Adrenal gland (tissue), 12 donors: Measurements from ENCODE around the gene IRAK3. TPM values are rescaled to one million over a fixed set of nuclear protein-coding genes. Genes with fewer than 3 reads are reported as not detected.
"Not testable (repeated sequence)": the region's sequence is repeated elsewhere in the genome, so short reads cannot be mapped to it uniquely, and the experiment has no call there.

Experiments
- DNase-seq, 7 donors: peaks; one replicate each; pipeline ENCODE4 v3.0.0-alpha.2; 2019 to 2020
- H3K27ac ChIP-seq, 5 donors: fragments of 200-600 bp; sonication (generic) in 4 of 5; 1 replicate in 3 of 5; 2 replicates in 2 of 5; pipeline versions ENCODE4 v1.5.1 to v1.8.0; 2016 to 2020; ENCODE audit warnings: mild to moderate bottlenecking in 1 of 5
- H3K27me3 ChIP-seq: fragments of 200-600 bp; 2 replicates; pipeline ENCODE4 v1.8.0; 2021
- H3K36me3 ChIP-seq, 2 donors: fragments of 200-600 bp; replicated peaks in 1 of 2; 1 replicate in 1 of 2; 2 replicates in 1 of 2; pipeline versions ENCODE4 v1.5.1 to v1.8.0; 2018 to 2022
- H3K4me1 ChIP-seq, 2 donors: fragments of 200-600 bp; replicated peaks in 1 of 2; 1 replicate in 1 of 2; 2 replicates in 1 of 2; pipeline versions ENCODE4 v1.5.1 to v1.8.0; 2018 to 2021
- H3K4me3 ChIP-seq, 4 donors: fragments of 200-600 bp; sonication (generic) in 3 of 4; one replicate each; pipeline ENCODE4 v1.5.1; 2016 to 2018
- H3K9me3 ChIP-seq, 3 donors: fragments of 200-600 bp; sonication (generic) in 1 of 3; replicated peaks in 1 of 3; 1 replicate in 2 of 3; 2 replicates in 1 of 3; pipeline versions ENCODE4 v1.5.1 to v1.8.0; 2016 to 2021
- POLR2A ChIP-seq, 2 donors: fragments of 450-650 bp; IDR thresholded peaks; one replicate each; pipeline ENCODE4 v1.6.1; 2017; ENCODE audit warnings: antibody characterized with exemption in 2 of 2, mild to moderate bottlenecking in 2 of 2, moderate library complexity in 1 of 2
- WGBS, 4 donors: extraction: QIAGEN DNeasy Blood & Tissue Kit in 2 of 4; methylation state at CpG; one replicate each; pipeline versions ENCODE4 v1.1.5 to v1.1.7; 2013 to 2017; 5-methylcytosine and 5-hydroxymethylcytosine counted together
- intact Hi-C, 2 donors: fragments of 100-400 bp; cut with DNase I; formaldehyde crosslinking; loops; one replicate each; pipeline versions ENCODE4 v1.14.1 to v1.15.0; 2022 to 2023
- polyA plus RNA-seq, 3 donors: library from polyadenylated mRNA; stranded (reverse); fragments of 200-250 nt in 2 of 3; fragments of 350-450 nt in 1 of 3; fragmentation: Illumina TruSeq in 1 of 3; extraction: RNeasy Lipid Tissue Mini Kit (QIAGEN cat#74804) in 1 of 3; gene quantifications; one replicate each; pipeline ENCODE4 v1.2.3, GENCODE V29; 2013 to 2014
- total RNA-seq, 9 donors: library from RNA; depleted of rRNA in 4 of 9; stranded (reverse); fragments of >200 nt in 4 of 9; fragments of 120-200 nt in 1 of 9; fragmentation: NEBNext Ultra II Directional in 1 of 9; extraction: Animal tissue kit (Norgen Biotek cat#: 25700) in 1 of 9; gene quantifications; one replicate each; pipeline versions ENCODE4 v1.1.0 to v1.2.4, GENCODE V29; 2013 to 2023
- TF ChIP-seq, protein P1 (sequence below), 6 experiments: fragments of 450-650 bp in 4 of 6; fragments of 200-600 bp in 2 of 6; sonication (generic) in 1 of 6; IDR thresholded peaks; 1 replicate in 5 of 6; 2 replicates in 1 of 6; pipeline versions ENCODE4 v1.5.1 to v1.8.0; 2016 to 2021; ENCODE audit warnings: antibody characterized with exemption in 6 of 6, mild to moderate bottlenecking in 2 of 6, moderate library complexity in 1 of 6
- donor health status: healthy with polysubstance abuse.
- donor health status: Bipolar disorder and iron deficiency.
- donor health status: DM: yes; HTN: yes; CAD: no.
- donor health status: DM: no; HTN: no; CAD: no.
- donor health status: DM: no; HTN: no; CAD: no.
- donor health status: DM: yes; HTN: yes; CAD: no.

IRAK3 gene
- total and polyA plus RNA-seq, 12 donors = 3.3 to 29.0 (median 8.3) TPM

DNA sequence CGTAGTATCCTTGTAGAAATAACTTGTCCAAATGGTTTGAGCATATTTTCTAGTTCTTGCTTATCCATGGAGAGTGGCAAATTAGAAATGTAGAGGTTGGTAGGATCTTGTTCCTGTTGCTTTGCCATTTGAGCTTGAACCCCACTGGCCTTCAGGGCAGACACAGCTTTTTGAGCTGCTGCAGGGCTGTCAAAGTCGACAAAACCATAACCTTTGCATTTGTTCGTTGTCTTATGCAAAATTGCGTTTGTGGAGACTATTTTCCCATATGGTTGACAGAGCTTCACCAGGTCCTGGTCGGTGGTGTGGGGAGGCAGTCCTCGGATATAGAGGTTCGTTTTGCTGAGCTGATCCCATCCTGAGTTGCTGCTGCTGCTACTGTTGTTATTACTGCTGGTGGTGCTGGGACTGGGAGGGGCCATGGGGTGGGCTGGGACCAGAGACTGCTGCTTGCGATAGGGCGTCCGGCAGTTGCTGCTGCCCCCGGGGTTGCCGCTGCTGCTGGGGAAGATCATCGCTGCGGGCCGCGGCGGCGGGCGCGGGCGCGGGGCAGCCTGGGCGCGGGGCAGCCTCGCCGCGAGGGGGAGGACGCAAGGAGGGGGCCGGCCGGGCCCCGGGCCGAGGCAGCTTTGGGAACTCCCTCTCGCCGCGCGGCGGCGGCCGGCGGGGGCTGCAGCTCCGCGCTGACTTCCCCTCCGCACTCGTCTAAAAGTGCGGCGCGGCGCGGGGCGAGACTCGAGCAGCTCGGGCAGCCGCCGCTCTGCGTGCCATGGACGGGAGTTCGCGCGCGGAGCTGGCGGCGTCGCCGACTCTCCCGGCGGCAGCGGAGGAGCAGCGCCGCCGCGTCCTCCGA lies 46.0 kb downstream of the IRAK3 start:
- peak; percentile 24 to 60 (median 39) for DNase-seq
- Histone ChIP-seq H3K4me3 (peak overlapping the region in 2 of 4 donors; percentile 20 to 67), H3K4me1 (peaks cover 0 to 10% of the 10 kb centered on the region in 2 donors), H3K27ac (peak overlapping the region in 2 of 5 donors; percentile 20 to 70)
- 3 to 7% (median 4%) methylated on average over 31 to 70 of the region's 72 CpGs for WGBS, 4 donors
- not testable (repeated sequence) for H3K36me3 ChIP-seq, H3K9me3 ChIP-seq, H3K27me3 ChIP-seq
- TF ChIP-seq, protein P1, sequence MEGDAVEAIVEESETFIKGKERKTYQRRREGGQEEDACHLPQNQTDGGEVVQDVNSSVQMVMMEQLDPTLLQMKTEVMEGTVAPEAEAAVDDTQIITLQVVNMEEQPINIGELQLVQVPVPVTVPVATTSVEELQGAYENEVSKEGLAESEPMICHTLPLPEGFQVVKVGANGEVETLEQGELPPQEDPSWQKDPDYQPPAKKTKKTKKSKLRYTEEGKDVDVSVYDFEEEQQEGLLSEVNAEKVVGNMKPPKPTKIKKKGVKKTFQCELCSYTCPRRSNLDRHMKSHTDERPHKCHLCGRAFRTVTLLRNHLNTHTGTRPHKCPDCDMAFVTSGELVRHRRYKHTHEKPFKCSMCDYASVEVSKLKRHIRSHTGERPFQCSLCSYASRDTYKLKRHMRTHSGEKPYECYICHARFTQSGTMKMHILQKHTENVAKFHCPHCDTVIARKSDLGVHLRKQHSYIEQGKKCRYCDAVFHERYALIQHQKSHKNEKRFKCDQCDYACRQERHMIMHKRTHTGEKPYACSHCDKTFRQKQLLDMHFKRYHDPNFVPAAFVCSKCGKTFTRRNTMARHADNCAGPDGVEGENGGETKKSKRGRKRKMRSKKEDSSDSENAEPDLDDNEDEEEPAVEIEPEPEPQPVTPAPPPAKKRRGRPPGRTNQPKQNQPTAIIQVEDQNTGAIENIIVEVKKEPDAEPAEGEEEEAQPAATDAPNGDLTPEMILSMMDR (IDR thresholded peaks at IDR 0.05) = peak in 1 of 6 experiments; percentile 25
- intact Hi-C loops = loop anchor here in 1 of 2 donors (5.0 kb wide), 1 partner anchor 88 kb away; no protein-coding TSS in a partner anchor

DNA sequence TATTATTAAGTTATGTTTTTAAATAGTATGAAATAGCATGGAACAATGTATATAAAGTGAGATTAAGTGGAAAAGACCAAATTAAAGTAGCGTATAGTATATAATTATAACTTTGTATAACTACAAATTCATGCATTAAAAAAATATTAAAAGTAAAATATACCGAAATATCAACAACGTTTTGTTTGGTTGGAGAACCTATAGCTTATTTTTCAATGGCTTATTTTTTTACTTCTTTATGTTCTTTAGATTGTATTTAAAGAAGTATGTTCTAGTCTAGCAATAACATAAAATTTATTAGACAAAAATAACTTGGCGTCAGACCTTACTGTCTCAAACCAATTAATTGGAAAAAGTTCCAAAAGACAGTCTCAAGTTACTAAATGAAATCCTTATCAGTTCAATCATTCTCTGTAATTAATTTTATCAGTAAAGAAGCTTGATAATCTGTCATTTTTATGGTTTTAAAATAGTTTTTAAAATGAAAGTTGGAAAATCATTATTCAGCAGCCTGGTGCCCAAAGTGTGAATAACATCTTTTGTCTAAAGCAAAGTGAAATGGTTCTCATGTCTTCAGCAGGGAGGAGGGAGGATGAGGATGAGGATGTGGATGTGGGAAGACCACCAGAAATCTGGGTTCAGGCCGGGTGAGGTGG lies 46.7 kb downstream of the IRAK3 start:
- TF ChIP-seq, protein P1 (IDR thresholded peaks at IDR 0.05) = peak in 3 of 6 experiments; percentile 24 to 27 (median 26)
- no peak for TF ChIP-seq POLR2A (IDR thresholded peaks at IDR 0.05)
- H3K4me1 ChIP-seq = peaks cover 0 to 10% of the 10 kb centered on the region in 2 donors
- peak overlapping the region in 2 of 5 donors; percentile 20 to 70 for H3K27ac ChIP-seq
- DNase-seq = no peak
- H3K4me3 ChIP-seq = peak overlapping the region in 2 of 4 donors; percentile 20 to 67
- intact Hi-C loops = loop anchor here in 1 of 2 donors (5.0 kb wide), 1 partner anchor 88 kb away; no protein-coding TSS in a partner anchor
- H3K36me3 ChIP-seq = no peaks in the 10 kb centered on the region
- no peaks in the 10 kb centered on the region for H3K9me3 ChIP-seq
- WGBS, 4 donors = 31 to 40% (median 35%) methylated on average over 5 of the region's 5 CpGs
- no peaks in the 10 kb centered on the region for H3K27me3 ChIP-seq

DNA sequence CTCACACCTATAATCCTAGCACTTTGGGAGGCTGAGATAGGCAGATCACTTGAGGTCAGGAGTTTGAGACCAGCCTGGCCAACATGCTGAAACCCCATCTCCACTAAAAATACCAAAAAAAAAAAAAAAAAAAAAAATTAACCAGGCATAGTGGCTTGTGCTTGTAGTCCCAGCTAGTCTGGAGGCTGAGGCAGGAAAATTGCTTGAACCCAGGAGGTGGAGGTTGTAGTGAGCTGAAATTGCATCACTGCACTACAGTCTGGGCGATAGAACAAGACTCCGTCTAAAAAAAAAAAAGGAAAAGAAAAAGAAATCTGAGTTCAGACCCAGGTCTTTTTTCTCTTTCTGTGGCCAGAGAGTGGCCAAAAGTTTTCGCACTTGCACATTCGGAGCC lies 47.3 kb downstream of the IRAK3 start:
- intact Hi-C loops = loop anchor here in 1 of 2 donors (5.0 kb wide), 1 partner anchor 89 kb away; no protein-coding TSS in a partner anchor
- 84 to 94% (median 91%) methylated on average over 4 of the region's 4 CpGs for WGBS, 4 donors

DNA sequence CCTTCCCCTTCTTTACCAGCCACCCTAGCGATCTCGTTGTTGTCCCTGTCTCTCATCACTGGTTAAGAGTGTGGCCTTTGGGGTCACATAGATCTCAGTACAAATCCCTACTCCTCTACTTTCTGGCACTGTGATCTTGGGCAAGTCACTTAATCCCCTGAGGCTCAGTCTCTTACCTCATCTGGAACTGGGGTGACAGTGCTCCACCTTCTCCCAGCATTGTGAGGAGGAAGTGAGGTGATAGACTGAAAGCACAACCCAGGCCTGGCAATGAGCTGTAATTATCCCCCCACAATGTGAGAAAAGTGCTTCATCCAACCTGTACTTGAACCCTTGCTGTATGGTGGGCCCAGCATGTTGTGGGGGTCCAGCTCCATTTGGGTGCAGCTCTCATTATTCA lies 48.0 kb downstream of the IRAK3 start:
- TF ChIP-seq POLR2A (IDR thresholded peaks at IDR 0.05) = no peak
- TF ChIP-seq, protein P1 (IDR thresholded peaks at IDR 0.05) = no peak
- Histone ChIP-seq H3K27ac (no peak overlapping the region), H3K36me3 (no peaks in the 10 kb centered on the region), H3K9me3 (no peaks in the 10 kb centered on the region), H3K4me3 (no peak overlapping the region), H3K27me3 (no peaks in the 10 kb centered on the region), H3K4me1 (peaks cover 0 to 18% of the 10 kb centered on the region in 2 donors)
- intact Hi-C loops = loop anchor here in 1 of 2 donors (5.0 kb wide), 1 partner anchor 90 kb away; no protein-coding TSS in a partner anchor
- WGBS, 4 donors = 82 to 90% (median 84%) methylated on average over 2 of the region's 2 CpGs
- no peak for DNase-seq

More for the DNA sequence above, 47.3 kb downstream of the IRAK3 start:
- H3K4me1 ChIP-seq = peaks cover 0 to 15% of the 10 kb centered on the region in 2 donors
- H3K27me3 ChIP-seq, H3K36me3 ChIP-seq, H3K4me3 ChIP-seq, H3K27ac ChIP-seq, DNase-seq, H3K9me3 ChIP-seq: not testable (repeated sequence)
